ENCODE results near the gene YWHAB.

The YWHAB gene

GRCh38 chr20:44924541-44924940, 39.0 kb downstream of the YWHAB start:
- no peaks in the 10 kb centered on the region for H3K4me1 ChIP-seq (ENCODE audit: control insufficient read depth, insufficient read depth, low read depth, low read length)
- H3K4me2 ChIP-seq (ENCODE audit: low read length, poor library complexity, severe bottlenecking) = no peak overlapping the region
- no peak overlapping the region for H3K14ac ChIP-seq (ENCODE audit: low read length in 2 of 2)
- H3K18ac ChIP-seq (ENCODE audit: low read depth in 1 of 2, low read length in 2 of 2) = no peak overlapping the region
- H4K8ac ChIP-seq (ENCODE audit: low read length) = no peak overlapping the region
- H2AK5ac ChIP-seq (ENCODE audit: low read length, severe bottlenecking) = no peak overlapping the region
- no peak overlapping the region for H3K23ac ChIP-seq (ENCODE audit: low read length in 2 of 2)
- H3K27ac ChIP-seq (ENCODE audit: low read length, poor library complexity, severe bottlenecking) = no peak overlapping the region
- no peak for DNase-seq
- WGBS = 84% methylated on average over 4 of the region's 4 CpGs
- H3K4ac ChIP-seq (ENCODE audit: low read depth in 1 of 2, low read length in 2 of 2) = no peak overlapping the region
- H2BK15ac ChIP-seq (ENCODE audit: low read depth, poor library complexity, severe bottlenecking) = no peak overlapping the region
- no peaks in the 10 kb centered on the region for H3K27me3 ChIP-seq (ENCODE audit: control insufficient read depth in 1 of 2, insufficient read depth in 1 of 2, low read length in 2 of 2)
- no peak overlapping the region for H3K4me3 ChIP-seq (ENCODE audit: insufficient read depth in 1 of 2, low read depth in 1 of 2, low read length in 2 of 2)
- no peaks in the 10 kb centered on the region for H3K9me3 ChIP-seq (ENCODE audit: control insufficient read depth, low read length)
- H2BK5ac ChIP-seq (ENCODE audit: low read depth, low read length, poor library complexity, severe bottlenecking) = no peak overlapping the region
- H3K36me3 ChIP-seq (ENCODE audit: control insufficient read depth in 1 of 2, insufficient read depth in 2 of 2, low read depth in 1 of 2, low read length in 2 of 2) = peaks cover 30 to 41% of the 10 kb centered on the region in 2 experiments
- no peak overlapping the region for H2BK120ac ChIP-seq (ENCODE audit: low read depth, low read length)
- no peaks in the 10 kb centered on the region for H3K79me1 ChIP-seq (replicated peaks; ENCODE audit: low read length, poor library complexity, severe bottlenecking)
- H2BK12ac ChIP-seq (ENCODE audit: low read length in 2 of 2) = no peak overlapping the region
- no peak overlapping the region for H3K9ac ChIP-seq (ENCODE audit: low read length)
- no peak overlapping the region for H2AFZ ChIP-seq (ENCODE audit: low read depth, low read length)
- no peak overlapping the region for H4K91ac ChIP-seq (ENCODE audit: low read length)

GRCh38 chr20:44928595-44928994, 43.1 kb downstream of the YWHAB start:
- no peak overlapping the region for H3K14ac ChIP-seq (ENCODE audit: low read length in 2 of 2)
- H3K9ac ChIP-seq (ENCODE audit: low read length) = no peak overlapping the region
- no peak overlapping the region for H3K27ac ChIP-seq (ENCODE audit: low read length, poor library complexity, severe bottlenecking)
- no peak overlapping the region for H3K4ac ChIP-seq (ENCODE audit: low read depth in 1 of 2, low read length in 2 of 2)
- no peak overlapping the region for H4K8ac ChIP-seq (ENCODE audit: low read length)
- H2BK15ac ChIP-seq (ENCODE audit: low read depth, poor library complexity, severe bottlenecking) = no peak overlapping the region
- no peak overlapping the region for H2AFZ ChIP-seq (ENCODE audit: low read depth, low read length)
- H4K91ac ChIP-seq (ENCODE audit: low read length) = no peak overlapping the region
- no peak overlapping the region for H2BK5ac ChIP-seq (ENCODE audit: low read depth, low read length, poor library complexity, severe bottlenecking)
- H3K4me3 ChIP-seq (ENCODE audit: insufficient read depth in 1 of 2, low read depth in 1 of 2, low read length in 2 of 2) = no peak overlapping the region
- no peak overlapping the region for H3K18ac ChIP-seq (ENCODE audit: low read depth in 1 of 2, low read length in 2 of 2)
- H3K27me3 ChIP-seq (ENCODE audit: control insufficient read depth in 1 of 2, insufficient read depth in 1 of 2, low read length in 2 of 2) = no peaks in the 10 kb centered on the region
- no peak overlapping the region for H3K23ac ChIP-seq (ENCODE audit: low read length in 2 of 2)
- no peak overlapping the region for H3K4me2 ChIP-seq (ENCODE audit: low read length, poor library complexity, severe bottlenecking)
- DNase-seq = no peak
- no peaks in the 10 kb centered on the region for H3K9me3 ChIP-seq (ENCODE audit: control insufficient read depth, low read length)
- no peak overlapping the region for H2BK120ac ChIP-seq (ENCODE audit: low read depth, low read length)
- H3K36me3 ChIP-seq (ENCODE audit: control insufficient read depth in 1 of 2, insufficient read depth in 2 of 2, low read depth in 1 of 2, low read length in 2 of 2) = peaks cover 36 to 48% of the 10 kb centered on the region in 2 experiments
- no peak overlapping the region for H2AK5ac ChIP-seq (ENCODE audit: low read length, severe bottlenecking)
- no peak overlapping the region for H2BK12ac ChIP-seq (ENCODE audit: low read length in 2 of 2)
- 82% methylated on average over 3 of the region's 3 CpGs for WGBS
- H3K4me1 ChIP-seq (ENCODE audit: control insufficient read depth, insufficient read depth, low read depth, low read length) = no peaks in the 10 kb centered on the region
- peaks cover 1% of the 10 kb centered on the region for H3K79me1 ChIP-seq (replicated peaks; ENCODE audit: low read length, poor library complexity, severe bottlenecking)

- Histone ChIP-seq H3K4me1 (ENCODE audit: control insufficient read depth, insufficient read depth, low read depth, low read length) (no peaks in the 10 kb centered on the region), H3K36me3 (ENCODE audit: control insufficient read depth in 1 of 2, insufficient read depth in 2 of 2, low read depth in 1 of 2, low read length in 2 of 2) (peaks cover 34 to 47% of the 10 kb centered on the region in 2 experiments), H4K91ac (ENCODE audit: low read length) (no peak overlapping the region), H2BK12ac (ENCODE audit: low read length in 2 of 2) (no peak overlapping the region), H4K8ac (ENCODE audit: low read length) (no peak overlapping the region), H3K4me2 (ENCODE audit: low read length, poor library complexity, severe bottlenecking) (no peak overlapping the region), H2BK15ac (ENCODE audit: low read depth, poor library complexity, severe bottlenecking) (no peak overlapping the region), H3K27me3 (ENCODE audit: control insufficient read depth in 1 of 2, insufficient read depth in 1 of 2, low read length in 2 of 2) (no peaks in the 10 kb centered on the region), H2AFZ (ENCODE audit: low read depth, low read length) (no peak overlapping the region), H3K79me1 (replicated peaks; ENCODE audit: low read length, poor library complexity, severe bottlenecking) (peaks cover 1% of the 10 kb centered on the region), H2AK5ac (ENCODE audit: low read length, severe bottlenecking) (no peak overlapping the region), H3K23ac (ENCODE audit: low read length in 2 of 2) (no peak overlapping the region), H3K4ac (ENCODE audit: low read depth in 1 of 2, low read length in 2 of 2) (no peak overlapping the region), H2BK120ac (ENCODE audit: low read depth, low read length) (no peak overlapping the region), H3K14ac (ENCODE audit: low read length in 2 of 2) (no peak overlapping the region), H3K9ac (ENCODE audit: low read length) (no peak overlapping the region), H3K27ac (ENCODE audit: low read length, poor library complexity, severe bottlenecking) (no peak overlapping the region), H3K4me3 (ENCODE audit: insufficient read depth in 1 of 2, low read depth in 1 of 2, low read length in 2 of 2) (no peak overlapping the region), H3K9me3 (ENCODE audit: control insufficient read depth, low read length) (no peaks in the 10 kb centered on the region), H2BK5ac (ENCODE audit: low read depth, low read length, poor library complexity, severe bottlenecking) (no peak overlapping the region), H3K18ac (ENCODE audit: low read depth in 1 of 2, low read length in 2 of 2) (no peak overlapping the region)
- no peak for DNase-seq
- WGBS = 98% methylated on average over 17 of the region's 18 CpGs
Observed at GRCh38 chr20:44930517-44931168, 45.1 kb downstream of the YWHAB start.

- no peak overlapping the region for H2BK120ac ChIP-seq (ENCODE audit: low read depth, low read length)
- no peak overlapping the region for H3K9ac ChIP-seq (ENCODE audit: low read length)
- no peak for DNase-seq
- no peak overlapping the region for H4K91ac ChIP-seq (ENCODE audit: low read length)
- no peak overlapping the region for H2AFZ ChIP-seq (ENCODE audit: low read depth, low read length)
- H2AK5ac ChIP-seq (ENCODE audit: low read length, severe bottlenecking) = no peak overlapping the region
- 94% methylated on average over 3 of the region's 3 CpGs for WGBS
- H3K9me3 ChIP-seq (ENCODE audit: control insufficient read depth, low read length) = no peaks in the 10 kb centered on the region
- no peak overlapping the region for H3K4me2 ChIP-seq (ENCODE audit: low read length, poor library complexity, severe bottlenecking)
- peaks cover 41 to 55% of the 10 kb centered on the region in 2 experiments for H3K36me3 ChIP-seq (ENCODE audit: control insufficient read depth in 1 of 2, insufficient read depth in 2 of 2, low read depth in 1 of 2, low read length in 2 of 2)
- no peaks in the 10 kb centered on the region for H3K27me3 ChIP-seq (ENCODE audit: control insufficient read depth in 1 of 2, insufficient read depth in 1 of 2, low read length in 2 of 2)
- H2BK5ac ChIP-seq (ENCODE audit: low read depth, low read length, poor library complexity, severe bottlenecking) = no peak overlapping the region
- no peak overlapping the region for H2BK15ac ChIP-seq (ENCODE audit: low read depth, poor library complexity, severe bottlenecking)
- no peak overlapping the region for H3K23ac ChIP-seq (ENCODE audit: low read length in 2 of 2)
- no peak overlapping the region for H3K27ac ChIP-seq (ENCODE audit: low read length, poor library complexity, severe bottlenecking)
- no peak overlapping the region for H4K8ac ChIP-seq (ENCODE audit: low read length)
- no peak overlapping the region for H3K4ac ChIP-seq (ENCODE audit: low read depth in 1 of 2, low read length in 2 of 2)
- H3K4me1 ChIP-seq (ENCODE audit: control insufficient read depth, insufficient read depth, low read depth, low read length) = no peaks in the 10 kb centered on the region
- H3K14ac ChIP-seq (ENCODE audit: low read length in 2 of 2) = no peak overlapping the region
- no peak overlapping the region for H3K18ac ChIP-seq (ENCODE audit: low read depth in 1 of 2, low read length in 2 of 2)
- no peak overlapping the region for H2BK12ac ChIP-seq (ENCODE audit: low read length in 2 of 2)
- H3K4me3 ChIP-seq (ENCODE audit: insufficient read depth in 1 of 2, low read depth in 1 of 2, low read length in 2 of 2) = no peak overlapping the region
- peaks cover 1% of the 10 kb centered on the region for H3K79me1 ChIP-seq (replicated peaks; ENCODE audit: low read length, poor library complexity, severe bottlenecking)
Observed at GRCh38 chr20:44931911-44932310, 46.4 kb downstream of the YWHAB start.

All from mesenchymal stem cell (in vitro differentiated cells and primary cell).